Lower leg skin (tissue), 4 donors: ENCODE measurements around the gene ARSB. TPM values are rescaled to one million over a fixed set of nuclear protein-coding genes. Genes with fewer than 3 reads are reported as not detected.
"Not testable (repeated sequence)": the region's sequence is repeated elsewhere in the genome, so short reads cannot be mapped to it uniquely, and the experiment has no call there.

Experiments used
- DNase-seq, 2 donors: peaks; one replicate each; pipeline ENCODE4 v3.0.0-alpha.2; 2019; ENCODE audit warnings: low spot score in 2 of 2
- H3K4me3 ChIP-seq: fragments of 200-600 bp; sonication (generic); 2 replicates; pipeline ENCODE4 v1.5.1; 2017; ENCODE audit warnings: mild to moderate bottlenecking, low read depth; ENCODE audit not compliant: poor library complexity, severe bottlenecking
- CTCF ChIP-seq, 3 donors: fragments of 450-650 bp; IDR thresholded peaks; one replicate each; pipeline ENCODE4 v1.5.1; 2016; ENCODE audit warnings: antibody characterized with exemption in 3 of 3, mild to moderate bottlenecking in 3 of 3, moderate library complexity in 2 of 3
- POLR2A ChIP-seq, 2 donors: fragments of 450-650 bp; IDR thresholded peaks; one replicate each; pipeline ENCODE4 v1.6.1; 2016 to 2017; ENCODE audit warnings: antibody characterized with exemption in 2 of 2, mild to moderate bottlenecking in 1 of 2, moderate library complexity in 1 of 2
- WGBS, 2 donors: methylation state at CpG; one replicate each; pipeline ENCODE4 v1.1.5; 2018; 5-methylcytosine and 5-hydroxymethylcytosine counted together
- intact Hi-C: fragments of 100-400 bp; cut with DNase I; formaldehyde crosslinking; loops from one replicate; pipeline ENCODE4 v1.15.0; 2023; ENCODE audit warnings: low total_unique reads
- total RNA-seq, 4 donors: library from RNA; depleted of rRNA; stranded (reverse); fragments of >200 nt; gene quantifications; one replicate each; pipeline ENCODE4 v1.1.0, GENCODE V29; 2016

The ARSB gene
- total RNA-seq, 4 donors from 2014 or later, result 2.0 to 5.5 (median 2.4) TPM

GRCh38 chr5:78912085-78912771, 72.9 kb downstream of the ARSB start:
- 61 to 71% methylated on average over 5 of the region's 5 CpGs for WGBS, 2 donors
- no peak overlapping the region for H3K4me3 ChIP-seq
- DNase-seq, result no peak
- TF ChIP-seq CTCF (IDR thresholded peaks at IDR 0.05) (no peak), POLR2A (IDR thresholded peaks at IDR 0.05) (no peak)
- intact Hi-C loops, result no loop called here

GRCh38 chr5:78909224-78909983, 75.7 kb downstream of the ARSB start:
- H3K4me3 ChIP-seq, intact Hi-C loops, DNase-seq: not testable (repeated sequence)
- 78 to 86% methylated on average over 9 of the region's 9 CpGs for WGBS, 2 donors

- WGBS, 2 donors, result 32 to 42% methylated on average over 12 of the region's 12 CpGs
- intact Hi-C loops, result no loop called here
- no peak for DNase-seq
- no peak for TF ChIP-seq POLR2A (IDR thresholded peaks at IDR 0.05)
- no peak for TF ChIP-seq CTCF (IDR thresholded peaks at IDR 0.05)
- H3K4me3 ChIP-seq, result no peak overlapping the region
These were observed 76.7 kb downstream of the ARSB start for GRCh38 chr5:78908173-78909061.

GRCh38 chr5:78907255-78907891, 77.7 kb downstream of the ARSB start:
- no peak overlapping the region for H3K4me3 ChIP-seq
- no peak for DNase-seq
- intact Hi-C loops, result no loop called here
- 65 to 66% methylated on average over 11 of the region's 11 CpGs for WGBS, 2 donors
- TF ChIP-seq POLR2A (IDR thresholded peaks at IDR 0.05) (no peak), CTCF (IDR thresholded peaks at IDR 0.05) (no peak)

- intact Hi-C loops, result no loop called here
- 58 to 64% methylated on average over 5 of the region's 5 CpGs for WGBS, 2 donors
These were observed 79.8 kb downstream of the ARSB start for GRCh38 chr5:78905084-78905938.

More at GRCh38 chr5:78905084-78905938, 79.8 kb downstream of the ARSB start:
- H3K4me3 ChIP-seq, result no peak overlapping the region
- DNase-seq, result no peak
- no peak for TF ChIP-seq POLR2A (IDR thresholded peaks at IDR 0.05)
- TF ChIP-seq CTCF (IDR thresholded peaks at IDR 0.05), result no peak
